HuH-7.5 (cell line): ENCODE measurements around the gene SLC39A5.
A peak's percentile ranks its signal among the peaks of the same experiment; 100 is the strongest.

ENCODE experiments used
- DNase-seq: peaks from one replicate; pipeline ENCODE4 v3.0.0; 2011; ENCODE audit warnings: low spot score

The SLC39A5 gene

DNA sequence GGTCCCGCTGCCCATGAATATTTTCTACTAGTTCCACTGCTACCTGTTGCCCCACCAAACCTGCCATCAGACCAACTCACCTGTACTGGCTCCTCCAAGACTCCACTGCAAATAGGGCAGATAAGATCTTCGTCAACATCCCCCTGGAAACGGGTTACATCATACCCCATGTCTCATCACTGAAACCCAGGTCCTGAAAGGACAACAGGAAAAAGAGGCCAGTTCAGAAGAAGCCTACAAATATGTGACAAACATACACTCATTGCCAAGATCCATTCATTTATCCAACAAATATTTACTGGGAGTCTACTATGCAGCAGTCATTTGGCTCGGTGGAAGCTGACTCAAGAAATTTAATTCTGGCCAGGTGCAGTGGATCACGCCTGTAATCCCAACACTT lies 16.0 kb upstream of the SLC39A5 start:
- no peak for DNase-seq

DNA sequence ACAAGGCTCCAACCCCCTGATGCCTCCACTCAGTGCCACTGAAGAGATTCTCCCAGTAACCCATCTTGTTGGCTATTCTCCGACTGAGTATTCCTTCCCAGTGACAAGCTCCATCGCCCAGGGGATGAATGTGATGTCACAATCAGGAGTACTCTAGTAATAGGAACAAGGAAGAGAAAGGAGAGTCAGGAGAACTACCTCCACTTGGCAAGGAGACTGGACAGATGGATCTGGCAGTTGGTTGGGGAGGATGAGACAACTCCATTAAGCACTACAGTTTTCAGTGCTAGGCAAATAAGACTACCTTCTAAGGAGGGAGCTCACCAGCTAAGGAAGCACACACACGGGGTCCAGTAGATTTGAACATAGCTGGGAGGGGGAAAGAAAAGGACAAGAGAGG lies 13.4 kb upstream of the SLC39A5 start:
- DNase-seq = no peak

DNA sequence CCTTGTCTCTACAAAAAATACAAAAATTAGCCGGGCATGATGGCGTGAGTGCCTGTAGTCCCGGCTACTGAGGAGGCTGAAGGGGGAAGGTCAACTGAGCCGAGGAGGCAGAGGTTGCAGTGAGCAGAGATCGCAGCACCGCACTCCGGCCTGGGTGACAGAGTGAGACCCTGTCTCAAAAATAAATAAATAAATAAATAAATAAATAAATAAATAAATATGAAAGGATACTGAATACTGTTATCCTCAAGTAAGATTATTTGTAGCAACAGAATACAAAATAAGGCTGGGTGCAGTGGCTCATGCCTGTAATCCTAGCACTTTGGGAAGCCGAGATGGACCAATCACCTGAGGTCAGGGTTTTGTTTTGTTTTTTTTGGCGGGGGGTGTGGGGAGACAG lies 10.0 kb upstream of the SLC39A5 start:
- no peak for DNase-seq

DNA sequence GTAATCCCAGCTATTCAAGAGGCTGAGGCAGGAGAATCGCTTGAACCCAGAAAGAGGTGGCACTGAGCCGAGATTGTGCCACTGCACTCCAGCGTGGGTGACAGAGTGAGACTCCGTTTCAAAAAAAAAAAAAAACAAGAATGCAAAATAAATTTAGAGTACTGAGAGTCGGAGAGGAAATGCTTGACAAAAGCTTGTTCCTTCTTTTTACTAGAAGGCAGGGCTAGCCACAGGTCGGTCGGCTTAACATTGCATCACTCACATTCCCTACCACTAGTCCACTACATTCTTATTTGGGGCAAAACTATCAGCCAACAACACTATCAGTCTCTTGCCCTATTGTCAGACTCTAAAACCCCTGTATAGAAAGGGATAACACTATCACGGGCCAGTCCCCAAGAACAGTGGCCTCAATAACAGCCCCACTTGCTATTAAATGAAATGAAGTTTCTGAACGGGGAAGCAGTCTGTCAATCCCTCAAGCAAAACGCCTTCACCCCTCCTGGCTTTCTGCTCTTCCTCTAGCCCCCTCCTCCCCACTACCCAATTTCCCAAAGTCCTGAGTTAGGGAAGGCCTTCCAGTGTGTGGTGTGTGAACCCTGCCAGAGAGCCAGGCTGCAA lies 9.1 kb upstream of the SLC39A5 start:
- no peak for DNase-seq

DNA sequence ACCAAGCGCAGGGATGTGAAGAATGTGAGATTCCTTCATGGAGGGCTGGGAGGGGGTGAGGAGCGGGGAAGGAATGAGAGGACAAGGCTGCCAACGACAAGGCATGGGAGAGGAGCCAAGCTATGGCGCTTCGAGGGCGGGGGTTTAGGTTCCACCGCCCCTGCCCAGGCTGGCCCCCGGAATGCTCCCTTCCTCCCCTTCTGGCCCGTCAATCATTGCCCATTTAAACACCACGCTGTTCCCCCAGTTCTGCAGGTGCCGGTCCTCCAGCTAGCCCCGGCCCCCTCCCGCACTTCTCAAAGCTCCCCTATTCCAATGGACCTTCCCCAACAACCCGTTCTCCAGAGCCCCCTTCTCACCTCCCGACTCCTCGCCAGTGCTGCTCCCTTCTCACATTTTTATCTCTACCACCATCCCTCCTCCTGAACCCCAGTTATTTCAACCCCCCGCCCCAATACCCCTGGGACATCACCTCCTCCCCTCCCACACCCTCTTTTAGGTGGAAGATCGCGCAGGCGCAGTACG lies 8.6 kb upstream of the SLC39A5 start:
- no peak for DNase-seq

DNA sequence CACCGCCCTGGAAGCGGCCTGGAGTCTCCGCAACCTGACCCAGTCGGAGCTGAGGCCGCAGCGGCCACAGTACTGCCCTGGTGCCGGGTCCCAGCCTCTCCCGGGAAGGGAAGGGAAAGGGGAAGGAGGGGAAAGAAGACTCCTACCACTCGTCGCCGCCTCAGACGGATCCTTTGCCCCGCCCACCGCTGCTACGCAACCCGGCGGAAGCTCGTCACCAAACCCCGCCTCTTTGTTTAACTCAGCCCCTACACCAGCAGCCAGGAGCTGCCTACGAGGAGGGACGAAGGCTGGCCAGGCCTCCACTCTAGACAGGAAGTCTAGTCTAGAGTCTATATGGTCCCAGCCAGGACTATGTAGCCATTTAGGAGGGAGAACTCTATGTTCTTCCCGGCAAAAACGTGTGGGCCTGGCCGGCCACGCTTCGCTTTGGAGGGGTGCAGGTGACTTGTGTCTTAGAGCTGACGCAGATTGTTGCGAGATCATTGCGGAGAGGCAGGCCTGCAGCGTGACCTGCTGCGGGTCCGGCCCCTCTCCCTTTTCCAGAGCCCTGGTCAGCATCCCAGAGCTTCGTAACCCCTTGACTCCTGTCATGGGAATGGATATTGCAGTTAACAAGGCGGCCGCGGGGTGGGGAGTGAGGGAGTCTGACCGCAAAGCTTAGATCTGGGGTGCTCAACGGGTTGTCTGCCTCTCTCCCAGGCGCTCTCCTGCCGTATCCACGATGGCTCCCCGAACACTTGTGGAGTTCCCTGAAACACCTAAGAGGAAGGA lies 7.9 kb upstream of the SLC39A5 start, which contains the start of gene RNF41:
Gene RNF41 (minus strand): TSS at position 166 of the 774 bp plus-strand sequence. CDS start 7,875 bp downstream, outside the sequence.
- DNase-seq = peak; percentile 98

DNA sequence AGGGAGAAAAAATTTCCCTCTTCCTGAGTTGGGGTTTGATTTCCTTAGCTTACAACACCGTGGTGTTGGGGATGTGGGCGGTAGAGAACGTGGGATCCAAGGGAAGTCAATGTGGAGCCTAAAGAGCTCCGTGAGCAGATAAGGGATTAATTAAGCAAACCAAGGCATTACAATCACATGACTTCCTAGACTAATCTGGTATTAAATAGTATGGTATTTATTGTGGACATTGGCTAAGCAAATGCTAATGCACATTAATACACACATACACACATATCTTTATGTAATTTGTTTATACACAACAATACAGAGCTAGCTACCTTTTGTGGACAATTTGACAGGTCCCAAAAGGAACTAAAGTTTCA lies 7.3 kb upstream of the SLC39A5 start:
- no peak for DNase-seq

DNA sequence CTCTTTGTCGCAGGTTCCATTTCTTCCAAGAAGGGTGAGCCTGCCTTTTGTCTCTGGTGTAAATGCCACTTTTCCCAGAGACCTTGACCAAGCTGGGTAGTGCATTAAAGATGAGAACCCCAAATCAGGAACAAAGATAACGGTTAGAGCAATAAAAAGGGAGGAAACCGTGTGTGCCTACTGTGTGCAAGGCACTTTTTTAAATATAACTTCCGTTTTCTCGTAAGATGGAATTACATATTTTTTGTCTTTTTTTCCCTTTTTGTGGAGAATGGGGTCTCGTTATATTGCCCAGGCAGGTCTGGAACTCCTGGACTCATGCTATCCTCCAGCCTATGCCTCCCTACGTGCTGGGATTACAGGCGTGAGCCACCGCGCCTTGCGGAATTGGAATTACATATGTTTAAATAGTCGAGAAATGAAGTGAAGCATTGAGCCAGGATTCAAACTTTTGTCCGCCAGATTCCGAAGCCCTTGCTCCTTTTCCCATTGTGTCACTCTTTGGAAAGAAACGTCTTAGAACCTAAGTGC lies 6.2 kb upstream of the SLC39A5 start:
- DNase-seq = no peak

DNA sequence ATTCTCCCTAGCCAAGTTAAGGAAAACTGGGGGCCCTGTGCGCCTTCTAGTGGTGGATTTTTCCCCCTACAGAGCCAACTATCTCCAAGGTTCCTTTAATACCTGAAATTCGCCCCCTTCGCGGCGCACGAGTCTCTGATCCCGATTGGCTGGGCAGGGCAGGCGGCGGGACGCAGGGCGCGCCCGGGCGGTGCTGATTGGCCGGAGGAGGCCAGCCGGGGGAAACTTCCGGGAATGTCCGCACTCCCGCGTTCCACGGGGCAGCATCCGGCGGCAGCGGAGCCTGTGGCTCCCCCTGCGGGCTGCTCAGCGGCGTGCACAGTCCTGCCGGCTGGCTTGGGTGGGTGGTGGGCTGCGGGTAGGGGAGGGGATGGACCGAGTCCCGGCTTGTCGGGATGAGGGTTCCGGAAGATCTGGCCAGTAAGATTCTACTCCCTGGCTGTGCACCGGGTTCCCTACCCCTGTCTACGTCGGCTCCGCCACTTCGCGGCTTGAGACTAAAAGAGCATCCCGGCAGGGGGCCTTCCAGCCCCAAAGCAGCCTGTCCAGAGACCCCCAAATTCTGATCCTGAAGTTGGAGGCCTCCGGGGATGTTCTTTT lies 5.6 kb upstream of the SLC39A5 start, which contains the start of gene NABP2:
Gene NABP2 (plus strand): TSS at position 241 of the 600 bp plus-strand sequence. CDS start 515 bp downstream, outside the sequence.
- peak; percentile 99 for DNase-seq

DNA sequence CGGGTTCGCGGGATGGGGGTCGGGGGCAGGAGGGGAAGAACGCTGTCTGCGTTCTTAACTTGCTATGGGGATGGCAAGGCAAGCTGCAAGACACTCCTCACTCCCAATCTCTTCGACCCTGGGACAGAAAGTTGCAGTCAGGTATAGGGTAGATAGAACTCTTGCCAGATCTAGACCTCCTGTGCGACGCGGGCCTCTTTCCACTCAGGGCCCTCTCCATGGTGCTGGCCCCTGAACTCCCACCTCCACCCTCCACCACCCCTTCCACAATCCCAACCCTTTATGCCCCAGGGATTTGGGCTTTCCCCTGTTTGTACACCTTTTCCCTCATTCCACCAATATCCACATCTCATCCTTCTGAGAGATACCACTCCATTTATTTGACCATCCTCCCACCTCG lies 4.9 kb upstream of the SLC39A5 start:
- no peak for DNase-seq

DNA sequence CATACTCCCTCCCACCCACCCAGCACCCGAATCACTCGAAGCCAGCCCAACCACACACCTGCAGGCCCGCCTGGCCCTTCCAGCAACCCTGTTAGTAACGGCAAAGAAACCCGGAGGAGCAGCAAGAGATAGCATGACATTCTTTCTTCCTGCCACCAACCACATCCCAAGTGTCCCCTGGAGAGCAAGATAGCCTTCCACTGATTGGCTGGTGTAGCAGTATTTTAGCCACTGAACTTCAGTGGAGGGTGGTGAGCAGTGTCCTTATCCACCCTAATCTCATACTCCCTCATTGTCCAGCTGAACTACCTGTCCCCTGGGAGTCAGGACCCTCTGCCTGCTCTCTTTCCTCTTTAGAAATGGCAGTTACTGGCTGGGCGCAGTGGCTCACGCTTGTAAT lies 769 bp upstream of the SLC39A5 start:
- DNase-seq = no peak

DNA sequence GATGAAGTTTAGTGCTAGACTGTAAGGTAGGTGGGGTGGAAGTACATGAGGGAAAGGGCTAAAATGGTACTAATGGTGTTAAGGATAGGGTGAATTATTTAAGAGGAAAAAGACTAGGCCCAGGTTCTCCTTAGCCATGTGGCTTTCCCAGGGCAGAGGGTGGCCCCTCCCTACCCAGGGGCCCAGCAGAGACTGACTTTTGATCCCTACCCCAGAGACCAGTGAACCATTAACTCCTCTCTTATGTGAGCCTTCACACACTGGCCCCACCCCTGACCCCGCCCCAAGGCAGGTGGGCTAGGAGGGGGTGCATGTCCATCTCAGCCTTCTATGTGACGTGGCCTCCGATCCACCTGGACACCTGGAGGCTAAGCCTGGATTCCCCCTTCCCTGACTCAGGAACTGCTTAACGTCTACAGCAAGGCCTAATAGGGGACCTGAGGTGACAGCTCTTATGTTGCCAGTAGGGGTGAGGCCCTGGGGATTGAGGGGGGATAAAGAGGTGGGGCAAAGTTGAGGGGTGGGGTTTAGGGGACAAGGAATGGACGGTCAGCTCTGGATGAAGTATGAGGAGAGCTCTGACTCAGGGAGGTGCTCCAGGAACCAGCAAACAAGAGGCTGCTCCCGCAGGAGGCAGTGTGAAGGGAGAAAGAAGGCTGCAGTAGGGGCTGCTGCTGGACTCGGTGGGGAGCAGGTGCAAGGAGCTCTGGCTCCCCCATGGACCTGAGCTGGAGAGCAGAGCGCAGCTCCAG lies 757 bp downstream of the SLC39A5 start:
- DNase-seq = peak; percentile 97

DNA sequence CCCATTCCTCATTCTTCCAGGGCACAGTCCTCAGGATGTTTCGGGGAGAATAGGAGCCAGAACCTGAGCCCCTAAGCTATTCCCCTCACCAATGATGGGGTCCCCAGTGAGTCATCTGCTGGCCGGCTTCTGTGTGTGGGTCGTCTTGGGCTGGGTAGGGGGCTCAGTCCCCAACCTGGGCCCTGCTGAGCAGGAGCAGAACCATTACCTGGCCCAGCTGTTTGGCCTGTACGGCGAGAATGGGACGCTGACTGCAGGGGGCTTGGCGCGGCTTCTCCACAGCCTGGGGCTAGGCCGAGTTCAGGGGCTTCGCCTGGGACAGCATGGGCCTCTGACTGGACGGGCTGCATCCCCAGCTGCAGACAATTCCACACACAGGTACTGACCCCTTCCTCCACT lies 1.3 kb downstream of the SLC39A5 start:
- no peak for DNase-seq

DNA sequence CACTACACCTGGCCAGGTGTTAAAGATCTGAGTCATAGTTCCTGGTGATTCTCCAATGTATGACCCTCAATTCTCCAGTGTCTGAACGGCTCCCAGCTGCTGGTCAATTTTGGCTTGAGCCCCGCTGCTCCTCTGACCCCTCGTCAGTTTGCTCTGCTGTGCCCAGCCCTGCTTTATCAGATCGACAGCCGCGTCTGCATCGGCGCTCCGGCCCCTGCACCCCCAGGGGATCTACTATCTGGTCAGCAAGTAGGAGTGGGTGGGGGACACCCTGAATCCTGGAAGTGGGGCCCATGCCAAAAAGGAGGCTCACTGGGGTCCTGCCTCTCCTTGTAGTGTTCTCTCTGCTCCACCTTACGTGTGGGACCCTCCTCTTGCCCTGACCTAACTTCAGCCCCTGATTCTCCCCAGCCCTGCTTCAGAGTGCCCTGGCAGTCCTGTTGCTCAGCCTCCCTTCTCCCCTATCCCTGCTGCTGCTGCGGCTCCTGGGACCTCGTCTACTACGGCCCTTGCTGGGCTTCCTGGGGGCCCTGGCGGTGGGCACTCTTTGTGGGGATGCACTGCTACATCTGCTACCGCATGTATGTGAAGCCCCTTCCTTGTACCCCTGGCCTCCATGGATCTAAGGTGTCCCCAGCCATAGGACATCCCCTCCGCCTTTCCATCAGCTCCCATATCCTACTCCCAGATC lies 5.0 kb downstream of the SLC39A5 start:
- no peak for DNase-seq

DNA sequence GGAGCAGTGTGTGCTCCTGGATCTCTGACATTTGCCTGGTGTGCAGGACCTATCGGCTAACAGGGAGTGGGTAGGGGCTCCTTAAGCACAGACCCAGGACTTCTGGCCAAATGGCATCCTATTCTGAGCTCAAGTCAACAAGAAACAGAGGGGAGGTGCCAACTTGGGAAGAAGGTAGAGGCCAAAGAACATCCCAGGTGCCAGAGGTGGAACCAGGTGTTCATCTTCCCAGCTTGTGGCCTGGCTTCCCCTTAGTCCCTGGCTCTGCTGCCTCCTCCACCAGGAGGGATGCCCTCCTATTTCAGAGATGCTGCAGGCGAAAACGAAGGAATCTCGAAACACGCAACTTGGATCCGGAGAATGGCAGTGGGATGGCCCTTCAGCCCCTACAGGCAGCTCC lies 6.2 kb downstream of the SLC39A5 start:
- no peak for DNase-seq

DNA sequence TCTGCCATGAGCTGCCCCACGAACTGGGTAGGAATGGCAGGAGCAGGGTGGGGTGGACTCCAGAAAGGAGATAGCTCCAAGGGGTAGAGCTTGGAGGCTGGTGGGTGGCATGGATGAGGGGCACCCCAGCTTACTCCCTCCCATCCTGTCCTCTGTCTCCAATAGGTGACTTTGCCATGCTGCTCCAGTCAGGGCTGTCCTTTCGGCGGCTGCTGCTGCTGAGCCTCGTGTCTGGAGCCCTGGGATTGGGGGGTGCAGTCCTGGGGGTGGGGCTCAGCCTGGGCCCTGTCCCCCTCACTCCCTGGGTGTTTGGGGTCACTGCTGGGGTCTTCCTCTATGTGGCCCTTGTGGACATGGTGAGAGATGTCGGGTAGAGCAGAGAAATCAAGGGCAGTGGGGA lies 7.1 kb downstream of the SLC39A5 start:
- no peak for DNase-seq

DNA sequence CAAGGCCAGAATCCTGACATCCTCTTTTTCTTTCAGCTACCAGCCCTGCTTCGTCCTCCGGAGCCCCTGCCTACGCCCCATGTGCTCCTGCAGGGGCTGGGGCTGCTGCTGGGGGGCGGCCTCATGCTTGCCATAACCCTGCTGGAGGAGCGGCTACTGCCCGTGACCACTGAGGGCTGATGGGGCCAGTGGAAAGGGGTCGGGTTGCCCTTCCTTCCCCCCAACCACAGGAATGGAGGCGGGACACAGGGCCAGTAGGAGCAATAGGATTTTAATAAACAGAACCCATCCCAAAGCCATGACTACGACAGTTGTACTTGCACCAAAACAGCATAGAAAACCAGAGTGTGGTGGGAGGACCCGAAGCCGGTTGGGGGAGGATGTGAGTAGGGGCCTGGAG lies 7.7 kb downstream of the SLC39A5 start:
- DNase-seq = no peak

DNA sequence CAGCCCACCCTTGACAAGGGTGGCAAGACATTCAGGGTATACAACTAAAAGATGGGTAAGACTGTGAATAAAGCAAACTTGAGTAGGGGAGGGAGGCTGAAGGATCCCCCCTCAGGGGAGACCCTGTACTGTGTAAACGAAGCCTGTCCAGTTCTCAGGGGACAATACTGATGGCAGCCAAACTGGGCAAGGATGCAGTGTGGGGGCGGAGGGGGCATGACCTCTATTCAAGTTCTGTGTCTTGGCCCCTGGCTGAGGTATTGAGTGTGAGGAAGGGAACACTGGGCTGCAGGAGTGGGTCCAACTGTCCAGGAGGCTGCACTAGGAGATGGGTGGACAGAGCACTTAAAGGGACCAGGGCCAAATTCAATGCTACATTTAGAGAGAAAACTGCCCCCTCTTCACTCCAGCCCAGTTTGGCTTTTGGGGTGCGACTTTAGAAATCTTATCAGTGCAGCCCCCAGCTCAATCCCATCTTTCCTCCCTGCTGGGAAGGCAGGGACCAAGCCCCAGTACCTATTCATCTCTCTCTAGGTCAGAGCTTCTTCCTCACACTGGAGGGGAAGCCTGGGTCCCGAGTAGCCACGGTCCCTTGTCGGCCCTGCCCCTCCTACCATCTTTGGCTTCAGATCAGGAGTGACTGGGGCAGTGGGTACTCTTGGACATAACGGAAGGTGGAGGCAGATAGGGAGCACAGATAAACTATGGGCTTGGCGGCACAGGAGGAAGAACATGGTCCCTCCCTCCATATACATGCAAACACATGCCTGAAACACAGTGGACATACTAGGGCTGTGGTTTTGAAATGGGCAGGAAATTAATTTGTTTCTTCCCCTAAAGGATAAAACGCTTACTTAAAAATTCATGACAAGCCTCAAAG lies 11.8 kb downstream of the SLC39A5 start:
- DNase-seq = no peak

DNA sequence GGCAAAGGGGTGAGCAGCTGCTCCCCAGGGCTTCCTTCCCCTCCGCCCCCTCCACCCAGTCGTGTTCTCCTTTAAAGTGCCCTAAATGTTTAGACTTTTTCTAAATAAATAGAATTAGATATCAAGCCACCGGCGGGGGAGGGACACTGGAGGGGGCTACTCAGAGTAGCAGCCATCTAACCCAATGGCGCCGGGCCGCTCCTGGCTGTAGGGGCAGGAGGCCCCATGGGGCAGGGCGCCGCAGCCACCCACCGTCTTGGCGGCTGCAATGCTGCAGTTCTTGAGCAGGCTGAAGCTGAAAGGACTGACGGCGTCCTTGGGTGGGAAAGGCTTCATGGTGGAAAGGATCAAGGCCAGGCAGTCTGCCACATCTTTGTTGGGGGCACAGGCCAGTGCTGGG lies 13.1 kb downstream of the SLC39A5 start:
- DNase-seq = no peak

DNA sequence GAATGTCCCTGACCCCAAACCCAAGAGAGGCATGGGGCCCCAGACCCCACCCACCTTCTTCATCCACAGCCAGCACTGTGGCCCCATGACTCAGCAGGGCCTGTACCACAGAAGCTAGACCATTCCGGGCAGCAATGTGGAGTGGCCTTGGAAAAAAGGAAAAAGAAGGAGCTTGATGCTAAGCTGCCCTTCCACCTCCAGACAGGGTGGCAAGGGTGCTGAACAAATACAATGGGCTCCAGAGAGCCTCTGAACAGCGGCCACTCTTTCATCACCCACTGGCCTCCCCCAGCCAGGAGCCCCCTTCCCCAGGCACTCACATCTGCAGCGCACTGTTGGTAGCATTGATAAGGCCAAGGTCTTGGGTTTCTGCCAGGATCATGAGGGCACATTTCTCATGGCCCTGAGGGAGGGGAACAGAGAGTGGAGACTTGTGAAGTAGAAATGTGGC lies 13.9 kb downstream of the SLC39A5 start:
- DNase-seq = no peak
